MG63 (cell line): ENCODE results near the gene TPD52L2. TPM values are rescaled to one million over a fixed set of nuclear protein-coding genes. Genes with fewer than 3 reads are reported as not detected.
"Not testable (repeated sequence)": the region's sequence is repeated elsewhere in the genome, so short reads cannot be mapped to it uniquely, and the experiment has no call there.

Experiments used
- DNase-seq: peaks from one replicate; pipeline ENCODE4 v3.0.0-alpha.2; 2020
- H3K27me3 ChIP-seq: fragments of 250-450 bp; sonication (Bioruptor Pico); 2 replicates; pipeline ENCODE4 v1.5.1; 2020; ENCODE audit warnings: mild to moderate bottlenecking, moderate library complexity
- H3K36me3 ChIP-seq: fragments of 250-450 bp; sonication (Bioruptor Pico); 2 replicates; pipeline ENCODE4 v1.5.1; 2020; ENCODE audit warnings: mild to moderate bottlenecking, moderate library complexity
- H3K4me3 ChIP-seq: fragments of 250-450 bp; sonication (Bioruptor Pico); 2 replicates; pipeline ENCODE4 v1.5.1; 2020; ENCODE audit warnings: mild to moderate bottlenecking, moderate library complexity
- H3K9me3 ChIP-seq: fragments of 250-450 bp; sonication (Bioruptor Pico); 2 replicates; pipeline ENCODE4 v1.5.1; 2020; ENCODE audit warnings: mild to moderate bottlenecking, moderate library complexity
- total RNA-seq: library from RNA; depleted of rRNA; stranded (reverse); fragments of >200 nt; shearing (Covaris generic); gene quantifications from 2 replicates; pipeline ENCODE4 v1.2.3, GENCODE V29; 2014; ENCODE audit warnings: low replicate concordance

TPD52L2 gene
- total RNA-seq, 1 experiment from 2014 or later, result 192 TPM

DNA sequence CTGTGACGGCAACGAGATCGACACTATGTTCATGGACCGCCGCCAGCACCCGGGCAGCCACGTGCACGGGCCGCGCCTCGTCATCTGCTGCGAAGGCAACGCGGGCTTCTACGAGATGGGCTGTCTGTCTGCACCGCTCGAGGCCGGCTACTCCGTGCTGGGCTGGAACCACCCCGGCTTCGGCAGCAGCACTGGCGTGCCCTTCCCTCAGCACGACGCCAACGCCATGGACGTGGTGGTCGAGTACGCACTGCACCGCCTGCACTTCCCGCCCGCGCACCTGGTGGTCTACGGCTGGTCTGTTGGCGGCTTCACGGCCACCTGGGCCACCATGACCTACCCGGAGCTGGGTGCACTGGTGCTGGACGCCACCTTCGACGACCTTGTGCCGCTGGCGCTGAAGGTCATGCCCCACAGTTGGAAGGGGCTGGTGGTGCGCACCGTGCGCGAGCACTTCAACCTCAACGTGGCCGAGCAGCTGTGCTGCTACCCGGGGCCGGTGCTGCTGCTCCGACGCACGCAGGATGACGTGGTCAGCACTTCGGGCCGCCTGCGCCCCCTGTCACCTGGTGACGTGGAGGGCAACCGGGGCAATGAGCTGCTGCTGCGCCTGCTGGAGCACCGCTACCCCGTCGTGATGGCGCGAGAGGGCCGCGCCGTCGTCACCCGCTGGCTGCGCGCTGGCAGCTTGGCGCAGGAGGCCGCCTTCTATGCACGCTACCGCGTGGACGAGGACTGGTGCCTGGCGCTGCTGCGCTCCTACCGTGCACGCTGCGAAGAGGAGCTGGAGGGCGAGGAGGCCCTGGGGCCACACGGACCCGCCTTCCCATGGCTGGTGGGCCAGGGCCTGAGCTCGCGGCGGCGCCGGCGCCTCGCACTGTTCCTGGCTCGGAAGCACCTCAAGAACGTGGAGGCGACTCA is 2.8 kb upstream of the TPD52L2 start:
- H3K4me3 ChIP-seq, result no peak overlapping the region
- H3K27me3 ChIP-seq, result no peaks in the 10 kb centered on the region
- H3K36me3 ChIP-seq, result peaks cover 35% of the 10 kb centered on the region
- no peaks in the 10 kb centered on the region for H3K9me3 ChIP-seq
- DNase-seq, result no peak

DNA sequence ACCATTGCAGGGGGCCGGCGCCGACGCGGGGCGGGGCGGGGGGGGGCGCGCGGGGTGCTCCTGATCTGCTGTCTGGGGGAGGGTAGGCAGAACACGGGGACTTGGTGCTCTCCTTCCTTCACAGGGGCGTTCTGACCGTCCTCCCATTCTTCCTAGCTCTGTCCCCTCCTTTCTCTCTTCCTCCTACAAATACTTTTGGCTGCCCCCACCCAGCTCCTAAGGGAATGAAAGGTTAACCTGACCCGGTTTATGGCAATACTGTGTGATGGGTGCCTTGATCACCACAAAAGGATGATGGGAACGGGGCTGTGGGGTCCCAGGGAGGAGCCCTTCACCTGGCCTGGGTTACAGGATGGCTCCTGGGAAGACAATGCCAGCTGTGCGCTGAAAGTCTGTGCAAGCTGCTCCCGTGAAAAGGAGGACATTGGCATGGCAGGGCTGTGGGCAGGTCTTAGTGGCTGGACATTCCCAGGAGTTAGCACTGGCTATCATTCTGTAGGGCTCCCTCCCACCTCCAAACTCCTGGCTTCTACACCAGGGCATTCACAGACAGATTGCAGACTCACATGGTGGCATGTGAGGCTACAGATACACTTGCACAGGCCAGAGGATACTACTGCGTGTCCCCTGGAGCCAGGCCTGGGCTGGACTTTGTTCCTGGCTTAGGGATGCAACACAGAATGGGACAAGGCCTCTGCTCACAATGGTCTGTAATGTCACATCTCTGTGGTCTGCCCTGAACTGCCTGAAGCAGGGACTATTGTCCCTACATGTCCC is 1.9 kb upstream of the TPD52L2 start:
- no peaks in the 10 kb centered on the region for H3K9me3 ChIP-seq
- H3K36me3 ChIP-seq, result peaks cover 39% of the 10 kb centered on the region
- DNase-seq, result no peak
- H3K4me3 ChIP-seq, result peak overlapping the region; percentile 87
- no peaks in the 10 kb centered on the region for H3K27me3 ChIP-seq

DNA sequence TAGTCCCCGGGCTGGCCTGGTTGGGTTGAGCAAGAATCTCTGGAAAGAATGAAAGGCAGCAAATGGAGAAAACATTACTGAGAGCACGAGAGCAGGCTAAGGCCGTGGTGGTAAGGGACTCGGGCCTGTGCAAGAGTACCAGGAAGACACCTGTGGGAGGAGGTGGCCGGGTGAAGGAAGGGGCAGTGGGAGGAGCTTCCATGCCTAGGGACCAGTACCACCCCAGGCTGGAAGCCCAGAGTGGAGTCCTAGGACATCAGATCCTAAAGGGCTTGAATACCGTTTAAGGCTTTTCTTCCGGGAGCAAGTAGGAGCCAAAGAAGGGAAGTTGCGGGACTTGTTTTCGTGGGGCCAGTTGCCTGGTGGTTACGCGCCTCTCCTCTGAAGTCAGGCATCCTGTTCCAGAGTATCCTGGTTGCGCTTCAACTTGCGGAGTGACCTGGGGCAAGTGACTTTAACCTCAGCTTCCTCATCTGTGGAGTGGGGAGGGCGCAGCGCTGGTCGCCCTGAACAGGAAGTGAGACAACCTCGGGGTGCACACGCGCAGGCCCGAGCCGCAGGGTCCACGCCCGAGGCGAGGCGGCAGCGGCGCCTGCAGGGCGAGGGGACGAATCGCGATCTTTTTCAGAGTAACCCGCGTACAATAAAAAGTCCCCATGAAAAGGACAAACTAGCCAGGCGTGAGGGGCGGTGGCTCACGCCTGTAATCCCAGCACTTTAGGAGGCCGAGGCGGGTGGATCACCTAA is 1.1 kb upstream of the TPD52L2 start:
- H3K9me3 ChIP-seq, result no peaks in the 10 kb centered on the region
- DNase-seq, result peak; percentile 78
- peaks cover 45% of the 10 kb centered on the region for H3K36me3 ChIP-seq
- peak overlapping the region; percentile 87 for H3K4me3 ChIP-seq
- H3K27me3 ChIP-seq, result no peaks in the 10 kb centered on the region

DNA sequence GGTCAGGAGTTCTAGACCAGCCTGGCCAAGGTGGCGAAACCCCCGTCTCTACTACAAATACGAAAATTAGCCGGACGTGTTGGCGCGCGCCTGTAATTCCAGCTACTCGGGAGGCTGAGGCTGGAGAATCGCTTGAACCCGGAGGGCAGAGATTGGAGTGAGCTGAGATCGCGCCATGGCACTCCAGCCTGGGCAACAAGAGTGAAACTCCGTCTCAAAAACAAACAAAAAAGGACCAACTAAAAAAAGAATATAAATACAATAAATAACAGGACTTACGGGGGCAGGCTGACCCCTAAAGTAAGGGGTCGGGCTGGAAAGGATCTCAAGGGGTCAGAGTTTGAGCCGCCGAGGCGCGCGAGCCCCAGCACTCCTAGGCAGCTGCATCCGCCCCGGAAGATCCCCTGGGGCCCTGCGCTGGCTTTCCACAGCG is 509 bp upstream of the TPD52L2 start:
- H3K9me3 ChIP-seq, result no peaks in the 10 kb centered on the region
- DNase-seq, result no peak
- H3K36me3 ChIP-seq, result peaks cover 51% of the 10 kb centered on the region
- peak overlapping the region; percentile 87 for H3K4me3 ChIP-seq
- H3K27me3 ChIP-seq, result no peaks in the 10 kb centered on the region

DNA sequence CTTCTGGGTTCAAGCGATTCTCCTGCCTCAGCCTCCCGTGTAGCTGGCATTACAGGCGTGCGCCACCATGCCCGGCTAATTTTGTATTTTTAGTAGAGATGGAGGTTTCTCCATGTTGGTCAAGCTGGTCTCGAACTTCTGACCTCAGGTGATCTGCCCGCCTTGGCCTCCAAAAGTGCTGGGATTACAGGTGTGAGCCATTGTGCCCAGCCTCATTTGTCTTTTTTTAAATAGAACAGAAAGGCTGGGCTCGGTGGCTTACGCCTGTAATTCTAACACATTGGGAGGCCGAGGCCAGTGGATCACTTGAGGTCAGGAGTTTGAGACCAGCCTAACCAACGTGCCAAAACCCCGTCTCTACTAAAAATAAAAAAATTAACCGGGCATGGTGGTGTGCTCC is 2.0 kb downstream of the TPD52L2 start:
- H3K9me3 ChIP-seq, H3K27me3 ChIP-seq, H3K4me3 ChIP-seq, DNase-seq: not testable (repeated sequence)
- peaks cover 62% of the 10 kb centered on the region for H3K36me3 ChIP-seq

DNA sequence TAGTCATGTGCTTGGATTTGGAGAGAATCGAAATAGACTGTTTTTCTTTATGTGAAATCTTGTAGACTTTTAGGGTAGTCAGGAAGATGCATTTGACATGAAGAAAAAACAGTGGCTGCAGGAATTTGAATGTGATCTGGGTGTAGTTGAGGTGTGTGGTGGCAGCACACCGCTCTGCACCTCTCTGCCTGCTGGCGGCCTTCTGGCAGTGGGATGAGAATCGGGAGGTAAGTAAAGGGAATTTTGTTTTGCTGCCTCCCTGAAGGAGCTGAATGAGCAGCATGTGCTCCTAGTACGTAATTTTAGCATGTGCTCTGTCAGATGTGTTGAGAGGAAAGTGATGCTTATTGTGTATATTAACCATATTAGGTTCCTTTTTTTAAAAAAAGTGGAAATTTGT is 3.2 kb downstream of the TPD52L2 start:
- peaks cover 65% of the 10 kb centered on the region for H3K36me3 ChIP-seq
- H3K9me3 ChIP-seq, result no peaks in the 10 kb centered on the region
- no peak for DNase-seq
- no peaks in the 10 kb centered on the region for H3K27me3 ChIP-seq
- H3K4me3 ChIP-seq, result no peak overlapping the region

DNA sequence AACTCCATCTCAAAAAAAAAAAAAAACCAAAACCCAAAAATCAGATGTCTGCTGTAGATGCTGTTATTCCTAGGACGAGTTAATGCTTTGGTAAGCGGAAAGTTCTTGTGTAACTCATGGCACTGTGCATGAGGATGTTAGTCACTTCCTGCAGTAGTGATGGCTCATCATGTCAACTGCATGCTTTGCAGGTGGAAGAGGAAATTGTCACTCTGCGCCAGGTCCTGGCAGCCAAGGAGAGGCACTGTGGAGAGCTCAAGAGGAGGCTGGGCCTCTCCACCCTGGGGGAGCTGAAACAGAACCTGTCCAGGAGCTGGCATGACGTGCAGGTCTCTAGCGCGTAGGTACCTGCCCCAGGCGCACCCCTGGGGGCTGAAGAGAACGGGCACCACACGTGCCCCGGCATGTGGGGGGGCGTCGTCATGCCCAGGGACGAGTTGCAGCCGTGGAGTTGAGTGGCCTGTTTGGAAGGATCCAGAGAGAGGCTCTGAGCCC is 8.5 kb downstream of the TPD52L2 start:
- peak; percentile 76 for DNase-seq
- Histone ChIP-seq H3K9me3 (no peaks in the 10 kb centered on the region), H3K4me3 (no peak overlapping the region), H3K36me3 (peaks cover 91% of the 10 kb centered on the region), H3K27me3 (no peaks in the 10 kb centered on the region)

DNA sequence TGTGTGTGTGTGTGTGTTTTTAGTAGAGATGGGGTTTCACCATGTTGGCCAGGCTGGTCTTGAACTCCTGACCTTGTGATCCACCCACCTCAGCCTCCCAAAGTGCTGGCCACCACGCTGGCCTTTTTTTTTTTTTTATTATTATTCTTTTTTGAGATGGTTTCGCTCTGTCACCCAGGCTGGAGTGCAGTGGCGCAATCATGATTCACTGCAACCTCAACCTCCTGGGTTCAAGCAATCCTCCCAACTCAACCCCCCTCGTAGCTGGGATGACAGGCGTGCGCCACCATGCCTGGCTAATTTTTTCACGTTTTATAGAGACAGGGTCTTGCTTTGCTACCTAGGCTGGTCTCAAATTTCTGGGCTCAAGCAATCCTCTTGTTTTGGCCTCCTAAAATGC is 9.2 kb downstream of the TPD52L2 start:
- not testable (repeated sequence) for H3K9me3 ChIP-seq, DNase-seq, H3K4me3 ChIP-seq, H3K27me3 ChIP-seq
- H3K36me3 ChIP-seq, result peaks cover 92% of the 10 kb centered on the region

DNA sequence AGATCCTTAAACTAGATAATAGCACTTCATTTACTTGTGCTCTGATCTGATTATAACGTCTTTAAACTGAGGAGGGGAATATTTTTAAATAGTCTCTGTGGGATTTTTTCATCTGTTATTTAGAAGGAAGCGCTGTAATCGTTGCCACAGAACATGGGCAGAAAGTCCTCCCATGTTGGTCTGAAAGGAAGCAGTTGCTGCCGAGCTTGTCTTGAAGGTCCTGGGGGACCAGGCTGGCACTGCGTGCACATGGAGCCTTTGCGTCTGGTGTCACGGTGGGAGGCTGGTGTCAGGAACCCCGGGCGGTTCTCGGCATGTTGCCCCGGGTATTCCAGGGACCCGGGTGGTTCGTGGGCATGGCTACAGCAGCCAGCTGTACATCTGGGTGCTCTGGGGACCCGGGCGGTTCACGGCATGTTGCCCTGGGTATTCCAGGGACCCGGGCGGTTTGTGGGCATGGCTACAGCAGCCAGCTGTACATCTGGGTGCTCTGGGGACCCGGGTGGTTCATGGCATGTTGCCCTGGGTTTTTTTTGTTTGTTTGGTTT is 11.5 kb downstream of the TPD52L2 start:
- DNase-seq, result no peak
- no peak overlapping the region for H3K4me3 ChIP-seq
- H3K27me3 ChIP-seq, result no peaks in the 10 kb centered on the region
- H3K36me3 ChIP-seq, result peaks cover 77% of the 10 kb centered on the region
- no peaks in the 10 kb centered on the region for H3K9me3 ChIP-seq

DNA sequence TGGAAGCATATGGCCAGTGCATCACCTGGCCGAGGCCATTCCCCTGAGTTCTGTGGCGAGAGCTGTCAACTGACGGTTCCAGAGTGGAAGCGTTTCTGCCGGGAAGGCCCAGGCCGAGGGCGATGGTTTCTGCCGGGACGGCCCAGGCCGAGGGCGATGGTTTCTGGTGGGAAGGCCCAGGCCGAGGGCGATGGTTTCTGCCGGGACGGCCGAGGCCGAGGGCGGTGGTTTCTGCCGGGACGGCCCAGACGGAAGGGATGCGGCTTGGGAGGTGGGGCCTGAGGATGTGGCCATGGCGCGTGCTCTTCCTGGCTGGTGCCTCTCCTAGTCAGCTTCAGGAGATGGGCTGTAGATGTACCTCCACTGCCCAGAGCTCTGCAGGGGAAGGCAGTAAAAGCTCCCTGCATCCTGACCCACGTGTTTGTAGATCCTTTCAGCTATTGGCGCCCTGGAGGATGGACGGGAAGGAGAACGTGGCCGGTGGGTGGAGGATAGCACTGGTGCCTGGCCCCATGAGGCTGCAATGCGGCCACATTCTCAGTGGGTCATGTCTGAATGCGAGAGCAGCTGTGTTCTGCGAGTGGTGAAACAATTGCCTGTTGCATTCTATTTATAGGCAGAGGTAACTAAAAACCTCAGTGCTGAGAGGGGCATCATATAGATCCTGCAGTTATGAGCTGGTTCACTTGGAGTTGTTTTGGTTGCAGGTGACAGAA is 12.8 kb downstream of the TPD52L2 start:
- Histone ChIP-seq H3K9me3 (no peaks in the 10 kb centered on the region), H3K4me3 (no peak overlapping the region), H3K27me3 (no peaks in the 10 kb centered on the region), H3K36me3 (peaks cover 75% of the 10 kb centered on the region)
- no peak for DNase-seq

DNA sequence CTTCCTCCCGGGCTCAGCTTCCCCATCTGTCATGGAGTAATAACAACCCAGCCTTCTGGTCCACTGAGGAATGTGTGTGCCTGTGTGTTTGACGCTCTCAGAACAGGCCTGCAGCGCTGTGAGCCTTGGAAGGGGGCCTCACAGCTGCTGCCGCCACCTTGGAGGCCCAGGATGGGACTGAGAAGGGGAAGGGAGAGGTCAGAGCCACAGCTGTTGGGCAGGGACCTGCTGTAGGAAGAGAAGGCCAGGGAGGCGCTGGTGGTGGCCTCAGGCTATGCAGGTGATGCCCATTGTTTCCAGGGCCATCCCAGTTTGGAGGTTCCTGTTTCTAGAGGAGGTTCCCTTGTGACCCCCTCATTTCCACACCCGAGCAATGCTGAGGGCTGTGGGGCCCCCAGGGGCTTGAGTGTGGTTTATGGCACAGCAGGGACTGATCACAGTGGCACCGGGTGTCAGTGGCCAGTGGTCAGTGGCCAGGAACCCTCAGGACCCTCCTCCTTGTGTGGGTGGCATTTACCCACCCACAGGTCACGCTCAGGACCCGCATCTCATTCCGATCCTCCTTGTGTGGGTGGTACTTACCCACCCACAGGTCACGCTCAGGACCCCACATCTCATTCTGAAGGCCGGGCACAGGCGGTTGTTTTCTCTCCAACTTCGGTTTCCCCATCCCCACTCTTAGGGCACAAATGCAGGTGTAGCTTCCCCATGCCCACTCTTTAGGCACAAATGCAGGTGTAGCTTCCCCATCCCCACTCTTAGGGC is 14.0 kb downstream of the TPD52L2 start:
- Histone ChIP-seq H3K4me3 (no peak overlapping the region), H3K9me3 (no peaks in the 10 kb centered on the region), H3K27me3 (no peaks in the 10 kb centered on the region), H3K36me3 (peaks cover 71% of the 10 kb centered on the region)
- DNase-seq, result no peak

DNA sequence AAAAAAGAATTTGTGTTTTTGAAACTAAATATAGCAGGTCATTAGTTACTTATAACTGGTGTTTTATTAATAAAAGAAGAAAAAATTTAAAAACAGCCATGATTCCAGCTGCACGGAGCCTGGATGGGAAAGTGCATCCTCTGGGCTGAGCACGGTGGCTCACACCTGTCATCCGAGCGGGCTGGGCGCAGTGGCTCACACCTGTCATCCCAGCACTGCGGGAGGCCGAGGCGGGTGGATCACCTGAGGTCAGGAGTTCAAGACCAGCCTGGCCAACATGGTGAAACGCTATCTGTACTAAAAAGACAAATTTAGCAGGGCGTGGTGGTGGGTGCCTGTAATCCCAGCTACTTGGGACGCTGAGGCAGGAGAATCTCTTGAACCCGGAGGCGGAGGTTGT is 15.8 kb downstream of the TPD52L2 start:
- not testable (repeated sequence) for H3K9me3 ChIP-seq, DNase-seq, H3K4me3 ChIP-seq, H3K27me3 ChIP-seq
- H3K36me3 ChIP-seq, result peaks cover 67% of the 10 kb centered on the region

DNA sequence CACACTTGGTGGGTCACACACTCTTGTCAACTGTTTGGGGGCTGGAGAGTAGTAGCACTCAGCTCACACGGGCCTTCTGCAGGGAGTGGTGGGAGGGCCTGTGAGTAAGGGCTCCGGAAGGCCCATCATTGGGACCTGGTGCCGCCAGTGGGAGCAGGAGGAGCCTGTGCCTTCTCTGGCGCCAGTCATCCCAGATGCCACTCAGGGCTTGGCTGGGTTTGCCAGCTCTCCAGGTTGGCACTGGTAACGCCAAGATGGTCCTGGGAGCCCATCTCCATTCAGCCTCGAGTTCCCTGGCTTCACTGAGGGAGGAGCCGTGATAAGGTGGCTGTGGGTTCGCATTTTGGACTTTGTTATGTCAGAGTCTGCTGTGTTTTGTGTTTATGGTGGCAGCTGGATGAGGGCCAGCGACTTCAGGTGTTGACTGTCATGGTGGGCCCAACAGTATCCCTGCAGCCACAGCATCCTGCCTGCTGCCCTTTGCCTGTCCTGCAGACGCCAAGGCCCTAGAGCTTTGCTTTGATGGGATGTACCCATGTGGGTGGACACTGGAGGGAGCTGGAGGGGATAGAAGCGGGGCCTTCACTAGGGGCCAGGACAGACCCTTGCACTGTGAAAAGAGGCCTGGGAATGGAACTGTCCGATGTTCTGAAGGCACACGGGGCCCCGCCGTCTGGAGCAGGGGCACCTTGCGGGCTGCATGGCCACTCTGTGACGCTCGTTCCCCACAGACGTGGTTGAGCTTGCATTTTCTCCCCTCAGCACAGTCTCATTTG is 16.6 kb downstream of the TPD52L2 start:
- no peak for DNase-seq
- Histone ChIP-seq H3K36me3 (peaks cover 60% of the 10 kb centered on the region), H3K27me3 (no peaks in the 10 kb centered on the region), H3K4me3 (no peak overlapping the region), H3K9me3 (no peaks in the 10 kb centered on the region)

DNA sequence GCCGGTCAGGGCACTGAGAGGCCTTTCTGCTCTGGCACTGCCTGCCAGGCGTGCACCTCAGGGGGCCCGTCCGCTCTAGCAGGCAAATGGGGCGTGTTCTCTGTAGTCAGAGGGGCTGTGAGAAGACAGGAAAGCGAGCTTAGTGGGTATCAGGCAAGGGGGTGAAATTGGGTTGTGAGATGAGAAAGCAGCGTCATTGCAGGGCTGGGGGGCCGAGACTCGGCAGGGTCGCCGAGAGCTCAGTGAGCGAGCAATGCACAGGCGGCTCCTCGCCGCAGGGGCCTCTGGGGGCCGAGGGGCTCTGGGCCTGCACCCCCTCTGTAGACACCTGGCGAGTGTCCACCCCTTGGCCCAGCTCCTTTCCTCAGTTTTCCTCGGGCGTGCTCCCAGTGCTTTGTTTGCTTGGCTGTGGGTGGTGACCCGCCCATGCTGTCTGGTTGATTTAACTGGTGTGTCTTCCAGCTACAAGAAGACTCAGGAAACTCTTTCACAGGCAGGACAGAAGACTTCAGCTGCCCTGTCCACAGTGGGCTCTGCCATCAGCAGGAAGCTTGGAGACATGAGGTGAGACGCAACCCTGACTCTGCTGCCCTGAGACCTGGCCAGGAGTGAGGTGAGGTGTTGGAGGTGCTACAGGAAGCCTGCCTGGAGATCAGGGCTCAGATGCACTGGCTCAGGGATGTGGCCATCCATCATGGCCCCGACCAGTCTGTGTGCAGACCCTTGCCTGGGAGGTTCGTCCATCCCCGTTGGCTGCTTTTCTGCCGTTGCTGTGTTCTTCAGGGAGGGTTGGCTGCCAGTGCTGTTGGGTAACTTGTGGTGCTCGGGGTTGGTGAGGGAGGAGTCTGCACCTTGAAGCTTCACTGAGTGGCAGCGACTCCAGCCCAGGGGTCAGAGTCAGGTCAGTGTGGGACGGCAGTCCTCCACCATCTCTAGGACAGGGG is 17.5 kb downstream of the TPD52L2 start:
- Histone ChIP-seq H3K27me3 (no peaks in the 10 kb centered on the region), H3K9me3 (no peaks in the 10 kb centered on the region), H3K36me3 (peaks cover 63% of the 10 kb centered on the region), H3K4me3 (no peak overlapping the region)
- DNase-seq, result no peak
